Dermis microvascular lymphatic vessel endothelial cell (primary cell): Measurements from ENCODE around the gene B3GNT3. TPM values are rescaled to one million over a fixed set of nuclear protein-coding genes. Genes with fewer than 3 reads are reported as not detected.
A peak's percentile ranks its signal among the peaks of the same experiment; 100 is the strongest.

ENCODE experiments used
- DNase-seq, 2 donors: peaks; one replicate each; pipeline versions ENCODE4 v3.0.0 to v3.0.0-alpha.2; 2010; ENCODE audit warnings: low read depth in 2 of 2
- total RNA-seq: library from RNA; depleted of rRNA; stranded (reverse); fragments of >200 nt; gene quantifications from 2 replicates; pipeline ENCODE4 v1.2.1, GENCODE V29; 2014

Gene B3GNT3
- under 0.01 TPM in 2 replicates for total RNA-seq

- peak in 1 of 2 donors; percentile 21 for DNase-seq
These were observed at the start of gene B3GNT3 for GRCh38 chr19:17794731-17795494. TSS of gene B3GNT3 (plus strand) at chr19:17795138. CDS start at chr19:17807808, 12,670 bp downstream.

- DNase-seq, result peak; percentile 84 to 94
These were observed 47.5 kb upstream of the B3GNT3 start for GRCh38 chr19:17747205-17748098.

GRCh38 chr19:17748884-17749638 is 45.9 kb upstream of the B3GNT3 start:
- DNase-seq, result no peak

- no peak for DNase-seq
These were observed 45.0 kb upstream of the B3GNT3 start for GRCh38 chr19:17749912-17750317.

GRCh38 chr19:17751103-17751911 is 43.6 kb upstream of the B3GNT3 start, which contains the start of gene FCHO1:
TSS of gene FCHO1 (plus strand) at chr19:17751477. CDS start at chr19:17755165, 3,688 bp downstream.
- DNase-seq, result no peak

GRCh38 chr19:17751912-17752273 is 43.0 kb upstream of the B3GNT3 start:
- DNase-seq, result no peak

GRCh38 chr19:17752865-17753639 is 41.9 kb upstream of the B3GNT3 start:
- DNase-seq, result no peak

GRCh38 chr19:17753976-17754375 is 41.0 kb upstream of the B3GNT3 start:
- no peak for DNase-seq

GRCh38 chr19:17754634-17755442 is 40.1 kb upstream of the B3GNT3 start:
- no peak for DNase-seq

GRCh38 chr19:17755443-17755890 is 39.5 kb upstream of the B3GNT3 start:
- peak in 1 of 2 donors; percentile 15 for DNase-seq

- peak in 1 of 2 donors; percentile 38 for DNase-seq
These were observed 38.8 kb upstream of the B3GNT3 start for GRCh38 chr19:17755977-17756670.

- DNase-seq, result peak in 1 of 2 donors; percentile 65
These were observed 37.8 kb upstream of the B3GNT3 start for GRCh38 chr19:17757125-17757524.

GRCh38 chr19:17758515-17758914 is 36.4 kb upstream of the B3GNT3 start:
- DNase-seq, result no peak

GRCh38 chr19:17761148-17761547 is 33.8 kb upstream of the B3GNT3 start:
- no peak for DNase-seq

- peak in 1 of 2 donors; percentile 64 for DNase-seq
These were observed 32.3 kb upstream of the B3GNT3 start for GRCh38 chr19:17762505-17763229.

GRCh38 chr19:17764348-17764747 is 30.6 kb upstream of the B3GNT3 start:
- no peak for DNase-seq

GRCh38 chr19:17765069-17765618 is 29.8 kb upstream of the B3GNT3 start:
- peak in 1 of 2 donors; percentile 33 for DNase-seq
